Stimulated activated CD4-positive, alpha-beta T cell treated with anti-CD3 and anti-CD28 coated beads, Interleukin-1b, Interleukin-23, amount 100 ng/mL, for 4 hours (primary cell): ENCODE results near the gene CXCL13.
A peak's percentile ranks its signal among the peaks of the same experiment; 100 is the strongest.
"Not testable (repeated sequence)": the region's sequence is repeated elsewhere in the genome, so short reads cannot be mapped to it uniquely, and the experiment has no call there.

Experiments
- DNase-seq, 2 donors: peaks; one replicate each; pipeline ENCODE4 v3.0.0-alpha.2; 2020; ENCODE audit warnings: low read depth in 2 of 2

The CXCL13 gene, protein sequence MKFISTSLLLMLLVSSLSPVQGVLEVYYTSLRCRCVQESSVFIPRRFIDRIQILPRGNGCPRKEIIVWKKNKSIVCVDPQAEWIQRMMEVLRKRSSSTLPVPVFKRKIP

GRCh38 chr4:77605210-77605902 lies at the start of gene CXCL13:
TSS of gene CXCL13 (plus strand) at chr4:77605820. CDS start at chr4:77605866, 46 bp downstream.
- DNase-seq = no peak

GRCh38 chr4:77560170-77560569 lies 45.5 kb upstream of the CXCL13 start:
- no peak for DNase-seq

GRCh38 chr4:77561720-77562119 lies 43.9 kb upstream of the CXCL13 start:
- DNase-seq = not testable (repeated sequence)

GRCh38 chr4:77564231-77564630 lies 41.4 kb upstream of the CXCL13 start:
- no peak for DNase-seq

DNA sequence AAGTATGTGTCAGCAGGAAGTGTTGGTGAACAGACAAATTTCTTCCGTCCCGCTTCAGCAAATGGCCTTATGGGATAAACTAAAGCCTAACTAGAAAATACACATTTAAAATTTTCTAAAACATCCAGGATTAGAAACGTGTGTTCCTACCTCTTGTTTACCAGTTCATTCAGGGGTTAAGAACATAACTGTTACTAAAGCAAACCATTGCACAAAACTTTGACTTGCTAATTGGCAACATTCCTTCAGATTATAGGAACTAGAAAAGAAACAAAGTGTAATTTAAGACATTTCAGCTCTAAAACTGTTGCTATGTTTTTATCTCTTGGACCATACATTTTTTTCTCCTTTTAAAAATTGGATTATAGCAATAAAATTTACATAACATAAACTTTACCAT lies 39.5 kb upstream of the CXCL13 start:
- no peak for DNase-seq

DNA sequence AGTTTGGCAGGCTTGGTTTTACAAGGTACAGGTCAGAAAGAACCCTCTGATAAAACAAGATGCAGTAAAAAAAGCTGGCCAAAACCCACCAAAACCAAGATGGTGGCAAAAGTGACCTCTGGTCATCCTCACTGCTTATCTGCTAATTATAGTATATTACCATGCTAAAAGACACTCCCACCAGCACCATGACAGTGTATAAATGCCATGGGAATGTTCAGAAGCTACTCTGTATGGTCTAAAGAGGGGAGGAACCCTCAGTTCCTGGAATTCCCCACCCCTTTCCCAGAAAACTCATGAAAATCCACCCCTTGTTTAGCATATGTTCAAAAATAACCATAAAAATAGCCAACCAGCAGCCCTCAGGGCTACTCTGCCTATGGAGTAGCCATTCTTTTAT lies 38.1 kb upstream of the CXCL13 start:
- DNase-seq = no peak

DNA sequence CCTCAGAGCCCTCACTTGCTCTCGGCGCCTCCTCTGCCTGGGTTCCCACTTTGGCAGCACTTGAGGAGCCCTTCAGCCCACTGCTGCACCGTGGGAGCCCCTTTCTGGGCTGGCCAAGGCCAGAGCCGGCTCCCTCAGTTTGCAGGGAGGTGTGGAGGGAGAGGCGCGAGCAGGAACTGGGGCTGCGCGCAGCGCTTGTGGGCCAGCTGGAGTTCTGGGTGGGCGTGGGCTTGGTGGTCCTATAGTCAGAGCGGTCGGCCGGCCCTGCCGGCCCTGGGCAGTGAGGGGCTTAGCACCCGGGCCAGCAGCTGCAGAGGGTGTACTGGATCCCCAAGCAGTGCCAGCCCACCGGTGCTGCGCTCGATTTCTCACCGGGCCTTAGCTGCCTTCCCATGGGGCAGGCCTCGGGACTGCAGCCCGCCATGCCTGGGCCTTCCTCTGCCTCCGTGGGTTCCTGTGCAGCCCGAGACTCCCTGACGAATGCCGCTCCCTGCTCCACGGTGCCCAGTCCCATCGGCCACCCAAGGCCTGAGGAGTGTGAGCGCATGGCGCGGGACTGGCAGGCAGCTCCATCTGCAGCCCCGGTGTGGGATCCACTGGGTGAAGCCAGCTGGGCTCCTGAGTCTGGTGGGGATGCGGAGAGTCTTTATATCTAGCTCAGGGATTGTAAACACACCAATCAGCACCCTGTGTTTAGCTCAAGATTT lies 35.0 kb upstream of the CXCL13 start:
- DNase-seq = not testable (repeated sequence)

- DNase-seq = no peak
Measured at GRCh38 chr4:77576351-77576750, 29.3 kb upstream of the CXCL13 start.

GRCh38 chr4:77578145-77578544 lies 27.5 kb upstream of the CXCL13 start:
- DNase-seq = no peak

DNA sequence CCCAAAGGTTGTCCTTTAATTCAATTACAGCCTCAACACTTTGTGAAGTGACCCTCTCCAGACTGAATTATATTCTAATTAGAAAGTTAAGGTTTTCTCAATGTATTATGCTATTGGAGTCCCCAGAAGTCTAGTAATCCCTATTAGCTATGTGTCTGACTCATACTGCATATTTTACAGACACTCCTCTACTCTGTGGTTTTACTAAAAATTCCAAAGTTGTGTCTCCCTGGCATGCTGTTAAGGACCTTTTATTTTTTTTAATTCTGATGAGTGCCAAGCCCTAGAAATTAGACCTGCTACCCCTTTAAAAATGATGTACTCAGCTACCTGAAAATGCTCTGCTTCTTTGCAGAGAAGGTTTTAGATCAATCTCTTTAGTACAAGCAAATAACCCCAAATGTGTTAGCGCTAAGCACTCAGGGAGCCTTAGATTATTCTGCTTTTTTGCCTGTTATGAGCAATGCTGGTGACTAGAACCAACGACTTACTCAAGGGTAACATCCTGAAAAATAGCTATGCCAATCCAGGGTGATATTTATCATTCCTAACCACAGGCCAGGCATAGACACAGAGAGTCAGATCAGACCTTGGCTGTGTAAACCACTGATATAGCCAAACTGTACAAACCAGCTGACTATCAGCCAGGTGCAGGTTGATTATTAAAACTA lies 26.1 kb upstream of the CXCL13 start:
- no peak for DNase-seq

DNA sequence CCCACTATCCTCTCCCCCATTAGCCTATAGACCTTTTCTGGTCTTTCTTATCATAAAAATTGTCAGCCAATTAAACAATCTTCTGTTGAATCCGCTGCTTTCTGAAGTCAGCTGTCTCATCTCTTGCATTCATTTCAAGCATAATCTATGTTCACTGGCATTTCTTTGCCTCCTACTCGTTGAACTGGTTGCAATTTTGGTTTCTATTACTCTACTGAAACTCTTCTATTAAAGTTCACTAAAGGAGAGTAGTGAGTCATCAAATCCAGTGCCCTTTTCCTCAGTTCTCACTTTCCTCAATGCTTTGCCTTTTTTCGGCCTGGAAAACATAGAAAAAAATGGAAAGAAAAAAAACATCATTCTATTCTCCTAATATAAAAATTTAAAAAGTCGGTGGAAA lies 23.9 kb upstream of the CXCL13 start:
- DNase-seq = no peak

GRCh38 chr4:77582156-77582555 lies 23.5 kb upstream of the CXCL13 start:
- DNase-seq = no peak

DNA sequence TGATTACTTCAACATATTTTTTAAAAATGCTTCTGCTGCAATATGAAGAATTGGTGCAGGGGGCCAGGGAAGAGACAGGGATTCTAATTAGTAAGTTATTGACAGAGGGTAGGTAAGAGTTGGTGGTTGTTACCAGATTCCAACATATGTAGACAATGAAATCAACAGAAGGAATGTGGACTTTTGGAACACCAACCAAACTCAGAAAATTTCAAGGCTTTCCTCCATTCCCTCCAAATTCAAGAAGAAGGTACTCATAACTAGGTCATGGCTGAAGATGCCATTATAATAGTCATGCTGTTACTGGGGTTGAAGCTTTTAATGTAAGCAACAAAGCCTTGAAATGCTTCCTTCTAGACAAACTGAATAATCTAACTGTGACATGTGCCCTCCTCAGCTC lies 22.9 kb upstream of the CXCL13 start:
- DNase-seq = no peak

DNA sequence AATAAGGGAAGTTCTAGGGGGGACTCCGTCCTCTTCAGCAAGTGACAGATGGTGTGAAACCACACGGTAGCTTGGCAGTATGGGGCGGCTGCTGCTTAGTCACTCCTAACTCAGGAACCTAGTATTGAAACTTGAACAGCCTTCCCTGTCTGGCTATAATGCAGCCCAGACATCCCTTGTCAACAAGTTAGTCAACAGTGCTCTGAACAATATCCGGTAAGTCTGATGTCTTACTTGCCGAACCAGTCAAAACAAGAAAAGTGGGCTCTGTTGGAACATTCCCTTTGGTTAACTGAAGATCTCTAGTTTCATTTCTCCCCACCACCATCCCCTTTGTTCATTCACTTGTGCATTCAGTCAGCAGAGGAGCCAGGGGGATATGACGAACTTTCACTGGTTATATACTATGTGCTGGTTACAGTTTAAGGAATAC lies 18.7 kb upstream of the CXCL13 start:
- peak in 1 of 2 donors; percentile 34 for DNase-seq

DNA sequence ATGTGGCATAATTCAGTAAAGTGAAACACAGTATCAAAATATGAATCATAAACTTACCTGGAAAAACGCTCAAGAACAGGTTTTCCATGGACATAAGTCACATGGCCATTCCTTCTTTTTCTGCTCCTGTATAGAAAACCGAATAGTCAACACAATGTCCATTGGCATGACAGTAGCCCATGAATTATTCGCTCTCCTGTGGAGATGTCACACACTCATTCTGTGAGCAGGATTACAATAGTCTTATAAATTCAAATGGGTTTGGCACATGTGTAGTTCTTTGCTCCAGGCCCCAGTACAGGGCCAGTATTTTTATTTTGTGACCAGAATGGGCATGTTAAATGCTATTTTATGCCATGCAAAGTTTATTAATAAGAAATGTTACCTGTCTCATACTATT lies 15.1 kb upstream of the CXCL13 start:
- DNase-seq = no peak

DNA sequence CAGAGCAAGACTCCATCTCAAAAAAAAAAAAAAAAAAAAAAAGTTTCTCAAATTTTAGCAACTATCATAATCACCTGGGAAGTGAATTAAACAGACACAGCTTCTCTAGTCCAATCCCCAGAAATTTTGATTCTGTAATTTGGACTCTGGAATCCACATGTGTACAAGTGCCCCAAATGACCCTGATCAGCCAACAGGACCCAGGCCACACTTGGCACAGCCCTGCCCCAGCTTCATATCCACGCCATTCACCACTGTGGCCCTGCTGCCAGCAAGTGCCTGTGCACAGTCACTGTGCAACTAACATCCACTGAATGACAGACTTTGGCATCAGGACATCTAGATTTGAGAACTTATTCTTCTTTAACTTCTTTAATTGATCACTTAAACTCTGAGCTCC lies 14.1 kb upstream of the CXCL13 start:
- no peak for DNase-seq

- DNase-seq = no peak
Measured at GRCh38 chr4:77593101-77593500, 12.5 kb upstream of the CXCL13 start.

- no peak for DNase-seq
Measured at GRCh38 chr4:77593993-77594392, 11.6 kb upstream of the CXCL13 start.

- no peak for DNase-seq
Measured at GRCh38 chr4:77595364-77595973, 10.2 kb upstream of the CXCL13 start.

GRCh38 chr4:77599378-77599777 lies 6.2 kb upstream of the CXCL13 start:
- DNase-seq = no peak

- DNase-seq = no peak
Measured at GRCh38 chr4:77600521-77601451, 4.8 kb upstream of the CXCL13 start.
